Skeletal muscle satellite cell (primary cell): ENCODE data around the gene TNFRSF8. TPM values are rescaled to one million over a fixed set of nuclear protein-coding genes. Genes with fewer than 3 reads are reported as not detected.

ENCODE experiments used
- H3K27me3 ChIP-seq: 2 replicates; pipeline ENCODE4 v1.7.0; 2013; ENCODE audit warnings: low read length; ENCODE audit not compliant: control insufficient read depth, insufficient read depth
- H3K36me3 ChIP-seq: 2 replicates; pipeline ENCODE4 v1.7.0; 2013; ENCODE audit warnings: mild to moderate bottlenecking, control low read depth, low read length; ENCODE audit not compliant: insufficient read depth
- H3K4me1 ChIP-seq: 2 replicates; pipeline ENCODE4 v1.7.0; 2013; ENCODE audit warnings: low read length; ENCODE audit not compliant: control insufficient read depth, insufficient read depth
- H3K4me2 ChIP-seq: 2 replicates; pipeline ENCODE4 v1.7.0; 2013; ENCODE audit warnings: mild to moderate bottlenecking, low read length
- H3K4me3 ChIP-seq: 2 replicates; pipeline ENCODE4 v1.7.0; 2013; ENCODE audit warnings: low read length
- H3K9ac ChIP-seq: 2 replicates; pipeline ENCODE4 v1.7.0; 2013; ENCODE audit warnings: mild to moderate bottlenecking, low read depth, low read length, moderate library complexity
- H3K9me3 ChIP-seq: replicated peaks from 2 replicates; pipeline ENCODE4 v1.7.0; 2013; ENCODE audit warnings: mild to moderate bottlenecking, control low read depth, low read length
- small RNA-seq: library from RNA; depleted of rRNA; stranded (forward); fragments of <200 nt; gene quantifications from one replicate; pipeline ENCODE3, GENCODE V24; 2012

The TNFRSF8 gene

DNA sequence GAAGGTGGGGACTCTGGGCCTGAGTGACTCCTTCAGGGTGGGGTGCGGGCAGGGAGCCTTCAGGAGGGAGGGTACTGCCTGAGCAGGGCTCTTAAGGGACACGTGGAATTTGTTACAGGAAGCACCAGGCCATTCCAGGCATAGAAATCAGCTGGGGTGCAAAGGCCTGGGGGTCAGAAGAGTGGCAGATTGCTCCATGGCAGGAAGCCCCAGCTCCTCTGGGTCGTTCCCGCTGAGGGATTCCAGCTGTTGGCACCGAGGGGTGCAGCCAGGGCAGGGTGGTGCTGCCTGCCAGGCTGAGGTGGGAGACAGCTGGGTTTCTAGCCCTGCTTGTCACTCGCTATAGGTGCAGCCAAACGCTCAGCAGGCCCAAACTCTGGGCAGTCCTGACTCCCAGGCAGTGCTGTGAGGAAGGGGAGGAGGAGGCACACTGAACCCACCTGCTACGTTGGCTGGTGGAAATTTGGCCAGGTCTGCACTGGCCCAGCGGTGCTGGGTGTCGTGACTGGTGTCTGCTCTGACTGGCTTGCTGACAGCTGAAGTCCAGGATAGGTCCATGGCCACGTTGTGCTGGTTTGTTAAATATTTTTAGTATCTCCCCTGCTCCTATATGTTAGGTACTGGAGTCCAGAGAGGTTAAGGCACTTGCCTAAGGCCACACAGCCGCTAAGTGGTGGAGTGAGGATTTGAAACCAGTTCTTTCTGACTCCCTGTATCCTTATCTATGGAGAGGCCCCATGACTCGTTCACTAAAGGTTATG lies 123.0 kb downstream of the TNFRSF8 start:
- Histone ChIP-seq H3K36me3 (no peaks in the 10 kb centered on the region), H3K4me2 (no peak overlapping the region), H3K4me1 (peaks cover 27% of the 10 kb centered on the region), H3K27me3 (peaks cover 16% of the 10 kb centered on the region), H3K4me3 (no peak overlapping the region), H3K9me3 (no peaks in the 10 kb centered on the region), H3K9ac (no peak overlapping the region)

DNA sequence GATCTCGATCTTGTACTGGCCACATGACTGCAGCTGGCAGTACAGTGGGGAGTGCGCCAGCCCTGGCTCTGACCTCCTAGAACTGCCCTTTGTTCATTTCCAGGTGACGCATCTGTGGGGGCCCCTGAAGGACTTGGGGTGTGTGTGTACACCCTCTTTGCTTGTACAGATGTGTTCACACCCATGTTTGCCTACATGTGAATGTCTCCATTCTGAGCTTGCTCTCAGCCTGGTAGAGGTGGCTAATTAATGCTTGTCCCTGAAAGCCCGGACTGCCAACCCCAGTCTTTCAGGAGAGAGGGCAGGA lies 123.5 kb downstream of the TNFRSF8 start:
- H3K27me3 ChIP-seq: peaks cover 16% of the 10 kb centered on the region
- no peak overlapping the region for H3K4me3 ChIP-seq
- no peak overlapping the region for H3K4me2 ChIP-seq
- H3K9me3 ChIP-seq: no peaks in the 10 kb centered on the region
- H3K9ac ChIP-seq: no peak overlapping the region
- no peaks in the 10 kb centered on the region for H3K36me3 ChIP-seq
- H3K4me1 ChIP-seq: peaks cover 27% of the 10 kb centered on the region

DNA sequence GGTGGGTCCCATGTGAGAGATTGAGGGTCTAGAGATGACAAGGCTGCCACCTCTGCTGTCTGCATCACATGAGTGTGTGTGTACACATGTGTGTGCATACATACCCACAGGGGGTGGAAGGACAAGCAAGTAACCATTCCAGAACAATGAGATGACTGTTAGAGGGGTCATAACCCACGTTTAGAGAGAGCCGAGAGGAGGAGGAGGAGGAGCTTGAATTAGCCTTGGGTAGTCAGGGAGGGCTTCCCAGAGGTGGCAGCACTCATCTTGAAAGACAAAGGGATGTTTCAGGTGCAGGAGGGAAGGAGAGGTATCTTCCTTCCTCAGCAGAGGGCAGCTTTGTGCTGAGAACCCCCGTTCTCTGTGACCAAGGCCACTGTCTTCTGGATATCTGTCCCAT lies 125.0 kb downstream of the TNFRSF8 start:
- Histone ChIP-seq H3K9ac (no peak overlapping the region), H3K36me3 (no peaks in the 10 kb centered on the region), H3K4me2 (no peak overlapping the region), H3K4me3 (no peak overlapping the region), H3K4me1 (peaks cover 27% of the 10 kb centered on the region), H3K27me3 (peaks cover 19% of the 10 kb centered on the region), H3K9me3 (no peaks in the 10 kb centered on the region)

DNA sequence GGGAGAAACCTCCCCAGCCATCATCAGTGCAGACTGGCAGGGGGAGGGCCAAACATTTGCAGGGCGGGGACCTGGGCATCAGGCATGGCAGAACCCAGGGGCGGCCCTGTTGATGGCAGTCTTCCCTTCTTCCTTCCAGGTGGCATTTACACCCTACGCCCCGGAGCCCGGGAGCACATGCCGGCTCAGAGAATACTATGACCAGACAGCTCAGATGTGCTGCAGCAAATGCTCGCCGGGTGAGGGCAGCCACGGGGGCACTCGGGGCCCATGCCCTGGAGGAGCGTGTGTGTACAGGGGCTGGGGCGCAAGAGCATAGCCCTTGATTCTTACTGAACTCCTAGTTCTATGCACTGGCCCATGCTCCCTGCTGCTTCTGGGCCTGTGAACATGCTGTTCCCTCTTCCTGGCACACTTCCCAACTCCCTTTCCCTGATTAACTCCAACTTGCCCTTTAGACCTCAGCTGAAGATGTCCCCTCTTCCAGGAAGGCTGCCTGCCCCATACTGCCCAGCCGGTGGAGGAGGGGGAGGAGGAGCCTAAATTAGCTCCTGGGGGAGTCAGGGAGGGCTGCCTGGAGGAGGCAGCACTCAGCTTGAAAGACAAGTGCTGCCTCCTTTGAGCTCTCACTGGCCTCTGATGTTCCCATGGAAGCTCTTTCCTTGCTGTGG lies 125.7 kb downstream of the TNFRSF8 start:
- no peak overlapping the region for H3K9ac ChIP-seq
- H3K4me2 ChIP-seq: no peak overlapping the region
- no peak overlapping the region for H3K4me3 ChIP-seq
- H3K9me3 ChIP-seq: no peaks in the 10 kb centered on the region
- peaks cover 25% of the 10 kb centered on the region for H3K4me1 ChIP-seq
- no peaks in the 10 kb centered on the region for H3K36me3 ChIP-seq
- peaks cover 19% of the 10 kb centered on the region for H3K27me3 ChIP-seq

DNA sequence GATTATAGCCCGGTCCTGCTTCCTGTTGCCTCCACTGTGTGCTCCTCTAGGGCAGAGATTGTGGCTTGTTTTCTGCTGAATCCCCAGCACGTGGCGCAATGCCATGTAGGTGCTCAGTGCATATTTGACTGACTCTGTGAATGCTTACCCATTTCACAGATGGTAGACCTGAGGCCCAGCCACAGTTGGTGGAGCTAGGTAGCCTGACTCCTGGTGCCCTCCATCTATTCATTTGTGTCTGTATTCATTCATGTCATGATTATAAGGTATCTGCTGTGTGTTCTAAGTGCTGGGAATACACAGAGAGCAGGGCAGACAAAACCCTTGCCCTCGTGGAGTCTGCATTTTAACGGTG lies 126.2 kb downstream of the TNFRSF8 start:
- H3K36me3 ChIP-seq: no peaks in the 10 kb centered on the region
- no peak overlapping the region for H3K9ac ChIP-seq
- no peak overlapping the region for H3K4me2 ChIP-seq
- H3K4me3 ChIP-seq: no peak overlapping the region
- peaks cover 20% of the 10 kb centered on the region for H3K4me1 ChIP-seq
- peaks cover 19% of the 10 kb centered on the region for H3K27me3 ChIP-seq
- no peaks in the 10 kb centered on the region for H3K9me3 ChIP-seq

DNA sequence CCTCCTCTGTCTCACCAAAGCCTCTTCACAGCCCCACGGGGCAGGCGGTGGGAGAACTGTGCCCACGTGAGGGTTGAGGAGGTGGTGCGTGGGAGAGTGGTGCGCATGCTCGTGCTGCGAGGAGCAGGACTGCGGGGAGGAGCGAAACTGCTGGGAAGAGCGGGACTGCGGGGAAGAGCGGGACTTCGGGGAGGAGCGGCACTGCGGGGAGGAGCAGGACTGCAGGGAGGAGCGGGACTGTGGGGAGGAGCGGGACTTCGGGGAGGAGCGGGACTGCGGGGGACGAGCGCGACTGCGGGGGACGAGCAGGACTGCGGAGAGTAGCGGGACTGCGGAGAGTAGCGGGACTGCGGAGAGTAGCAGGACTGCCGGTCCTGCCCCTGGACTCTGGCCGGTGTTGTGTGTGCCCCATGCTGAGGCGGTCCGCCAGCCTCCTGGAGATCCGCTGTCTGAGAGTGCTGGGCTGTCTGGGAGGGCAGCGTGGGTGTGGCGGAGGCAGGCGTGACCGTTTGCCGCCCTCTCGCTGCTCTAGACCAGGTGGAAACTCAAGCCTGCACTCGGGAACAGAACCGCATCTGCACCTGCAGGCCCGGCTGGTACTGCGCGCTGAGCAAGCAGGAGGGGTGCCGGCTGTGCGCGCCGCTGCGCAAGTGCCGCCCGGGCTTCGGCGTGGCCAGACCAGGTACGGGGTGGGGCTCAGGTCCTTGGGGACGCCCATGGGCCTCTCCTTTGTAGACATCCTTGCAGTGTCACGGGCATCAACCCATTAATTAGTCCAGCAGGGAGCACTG lies 128.3 kb downstream of the TNFRSF8 start:
- Histone ChIP-seq H3K36me3 (no peaks in the 10 kb centered on the region), H3K27me3 (peaks cover 19% of the 10 kb centered on the region)

More for the DNA sequence above, 128.3 kb downstream of the TNFRSF8 start:
- Histone ChIP-seq H3K9ac (no peak overlapping the region), H3K4me2 (no peak overlapping the region), H3K4me1 (no peaks in the 10 kb centered on the region), H3K9me3 (no peaks in the 10 kb centered on the region), H3K4me3 (no peak overlapping the region)

Small RNA genes lying within 50 kb of the gene (small RNA-seq; reads per million reads assigned to genes)
- gene AL096840.1 (not detected), gene MIR4632 (not detected), gene MIR6729 (not detected), gene RF00019 (not detected), gene RN7SL649P (not detected), gene RNU6-777P (not detected), gene RPL23AP89 (not detected)
